ENCODE data around the gene CFAP61.

The CFAP61 gene

GRCh38 chr20:20204256-20204655 is 151.9 kb downstream of the CFAP61 start:
- TF ChIP-seq ZFX (IDR thresholded peaks at IDR 0.05) (no peak), CTCF (conservative IDR thresholded peaks at IDR 0.05) (no peak)
- no peak overlapping the region for H3K27ac ChIP-seq

- no peak overlapping the region for H3K27ac ChIP-seq
- TF ChIP-seq ZFX (IDR thresholded peaks at IDR 0.05), result no peak
- no peak for TF ChIP-seq CTCF (conservative IDR thresholded peaks at IDR 0.05)
Measured at GRCh38 chr20:20205141-20205861, 153.0 kb downstream of the CFAP61 start.

GRCh38 chr20:20205862-20206236 is 153.5 kb downstream of the CFAP61 start:
- TF ChIP-seq CTCF (conservative IDR thresholded peaks at IDR 0.05), result no peak
- no peak for TF ChIP-seq ZFX (IDR thresholded peaks at IDR 0.05)
- no peak overlapping the region for H3K27ac ChIP-seq

- TF ChIP-seq ZFX (IDR thresholded peaks at IDR 0.05) (no peak), CTCF (conservative IDR thresholded peaks at IDR 0.05) (no peak)
- no peak overlapping the region for H3K27ac ChIP-seq
Measured at GRCh38 chr20:20206788-20207187, 154.5 kb downstream of the CFAP61 start.

- H3K27ac ChIP-seq, result no peak overlapping the region
- TF ChIP-seq CTCF (conservative IDR thresholded peaks at IDR 0.05) (no peak), ZFX (IDR thresholded peaks at IDR 0.05) (no peak)
Measured at GRCh38 chr20:20207291-20207690, 155.0 kb downstream of the CFAP61 start.

GRCh38 chr20:20207872-20208271 is 155.5 kb downstream of the CFAP61 start:
- H3K27ac ChIP-seq, result no peak overlapping the region
- TF ChIP-seq CTCF (conservative IDR thresholded peaks at IDR 0.05) (no peak), ZFX (IDR thresholded peaks at IDR 0.05) (no peak)

GRCh38 chr20:20209684-20210083 is 157.4 kb downstream of the CFAP61 start:
- H3K27ac ChIP-seq, result no peak overlapping the region
- TF ChIP-seq CTCF (conservative IDR thresholded peaks at IDR 0.05) (no peak), ZFX (IDR thresholded peaks at IDR 0.05) (no peak)

Data from C4-2B (cell line).